ENCODE data around the gene CHST6.
"Not testable (repeated sequence)": the region's sequence is repeated elsewhere in the genome, so short reads cannot be mapped to it uniquely, and the experiment has no call there.

Gene CHST6

DNA sequence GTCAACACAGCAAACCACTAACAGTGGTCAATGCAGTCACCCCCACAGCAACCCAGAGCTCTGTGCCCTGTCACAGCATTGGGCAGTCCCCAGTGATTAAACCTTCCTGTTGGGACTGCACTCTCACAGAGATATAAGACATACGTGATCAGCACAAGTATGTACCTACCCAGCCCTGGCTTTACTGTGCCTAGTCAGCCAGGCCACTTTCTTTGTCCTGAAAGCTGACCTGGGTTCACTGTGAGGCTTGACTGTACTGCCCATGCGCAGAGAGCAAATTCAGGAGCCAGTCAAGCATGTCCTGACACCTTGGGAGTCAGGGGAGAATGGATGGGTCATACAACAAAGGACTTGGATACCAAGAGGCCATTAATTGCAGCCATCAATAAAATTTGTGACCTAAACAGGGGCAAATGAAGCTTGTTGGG lies 19.8 kb downstream of the CHST6 start:
- no peak for DNase-seq (ENCODE audit: low spot score)

DNA sequence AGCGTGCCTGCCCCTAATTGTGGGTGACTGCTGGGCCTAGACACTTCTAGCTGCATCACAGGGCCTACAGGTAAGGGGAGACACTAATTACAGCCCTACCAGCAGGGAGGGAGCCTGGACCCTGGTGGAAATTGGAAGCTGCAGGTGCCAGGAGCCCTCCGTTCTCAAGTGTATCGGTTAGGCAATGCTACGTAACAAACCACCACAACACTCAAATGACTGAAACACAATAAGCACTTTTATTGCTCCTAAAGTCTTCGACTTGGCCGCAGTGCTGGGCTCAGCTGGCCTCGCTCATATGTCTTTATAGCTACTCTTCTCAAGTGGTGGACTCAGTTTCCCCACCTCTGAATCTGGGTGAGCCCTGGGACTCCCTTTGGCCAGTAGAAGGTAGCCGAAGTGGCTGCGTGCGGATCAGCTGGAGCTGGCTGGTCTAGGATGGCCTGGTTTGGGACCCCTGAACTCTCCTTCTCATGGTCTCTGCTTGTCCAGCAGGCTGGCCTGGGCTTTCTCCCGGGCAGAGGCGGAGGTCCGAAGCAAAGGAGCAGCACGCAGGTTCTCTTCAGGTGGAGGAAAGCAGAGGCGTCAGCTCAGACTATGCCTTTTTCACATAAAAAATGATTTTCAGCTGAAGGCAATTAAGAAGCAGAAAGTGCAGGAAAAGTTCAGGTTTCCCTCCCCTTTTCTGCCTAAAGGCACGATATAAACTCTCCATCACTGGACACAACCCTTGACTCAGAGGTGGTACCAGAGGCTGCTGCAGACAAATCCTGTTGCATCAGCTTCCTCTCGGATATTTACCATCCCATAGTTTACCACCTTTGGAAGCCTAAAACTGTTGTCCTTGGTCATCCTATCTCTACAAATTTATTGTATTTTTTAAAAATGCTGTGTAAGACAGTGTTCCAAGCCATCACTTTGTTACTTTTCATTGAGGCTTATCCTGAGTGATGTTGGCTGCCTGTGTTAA lies 22.0 kb downstream of the CHST6 start:
- DNase-seq (ENCODE audit: low spot score), result no peak

DNA sequence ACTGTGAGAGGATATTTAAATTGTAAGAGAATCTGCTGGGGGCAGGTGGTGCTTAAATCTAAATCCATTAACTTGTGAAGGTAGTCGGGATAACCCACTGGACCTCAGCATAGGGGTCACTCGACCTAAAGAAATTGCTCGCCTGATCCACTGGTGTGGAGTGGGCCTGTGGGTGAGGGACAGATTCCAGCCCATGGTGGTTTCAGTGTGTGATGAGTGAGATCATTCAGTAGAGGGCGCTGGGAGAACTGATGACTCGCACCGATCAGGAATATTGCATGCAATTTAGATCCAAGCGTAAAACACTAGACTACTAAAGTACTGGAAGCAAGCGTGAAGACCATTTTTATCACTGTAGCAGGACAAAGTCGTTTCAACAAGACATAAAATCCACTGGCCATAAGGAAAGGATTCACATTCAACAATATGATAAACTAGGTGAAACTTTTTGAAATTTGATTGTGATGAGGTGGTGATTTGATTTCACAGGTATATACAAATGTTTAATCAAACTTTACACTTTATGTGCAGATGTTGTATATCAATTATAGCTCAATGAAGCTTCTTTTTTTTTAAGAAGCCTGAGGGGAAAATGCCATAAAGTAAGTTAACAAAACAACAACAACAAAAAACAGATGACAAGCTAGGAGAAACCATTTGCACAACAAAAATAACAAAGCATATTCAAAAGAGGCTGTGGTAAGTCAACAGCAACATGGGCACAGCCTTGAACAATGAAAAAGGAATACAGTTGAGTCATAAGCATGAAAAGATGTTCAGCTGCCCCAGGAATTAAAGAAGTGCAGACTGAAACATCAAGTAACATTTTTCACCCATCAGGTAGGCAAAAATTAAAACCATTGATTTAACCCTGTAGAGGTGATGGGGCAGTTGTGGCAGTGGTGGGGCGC lies 23.3 kb downstream of the CHST6 start:
- DNase-seq (ENCODE audit: low spot score), result peak; percentile 86

DNA sequence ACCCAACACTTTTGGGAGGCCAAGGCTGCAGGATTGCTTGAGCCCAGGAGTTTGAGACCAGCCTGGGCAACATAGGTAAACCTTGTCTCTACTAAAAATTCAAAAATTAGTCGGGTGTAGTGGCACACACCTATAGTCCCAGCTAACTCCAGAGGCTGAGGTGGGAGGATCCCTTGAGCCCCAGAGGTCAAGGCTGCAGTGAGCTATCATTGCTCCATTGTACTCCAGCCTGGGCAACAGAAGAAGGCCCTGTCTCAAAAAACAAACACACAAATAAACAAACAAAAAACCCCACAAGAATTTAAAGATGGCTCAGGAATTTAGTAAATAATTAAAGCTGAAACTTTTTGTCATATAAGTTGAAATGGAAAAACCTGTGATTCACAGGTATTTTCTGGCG lies 28.5 kb downstream of the CHST6 start:
- DNase-seq (ENCODE audit: low spot score), result no peak

DNA sequence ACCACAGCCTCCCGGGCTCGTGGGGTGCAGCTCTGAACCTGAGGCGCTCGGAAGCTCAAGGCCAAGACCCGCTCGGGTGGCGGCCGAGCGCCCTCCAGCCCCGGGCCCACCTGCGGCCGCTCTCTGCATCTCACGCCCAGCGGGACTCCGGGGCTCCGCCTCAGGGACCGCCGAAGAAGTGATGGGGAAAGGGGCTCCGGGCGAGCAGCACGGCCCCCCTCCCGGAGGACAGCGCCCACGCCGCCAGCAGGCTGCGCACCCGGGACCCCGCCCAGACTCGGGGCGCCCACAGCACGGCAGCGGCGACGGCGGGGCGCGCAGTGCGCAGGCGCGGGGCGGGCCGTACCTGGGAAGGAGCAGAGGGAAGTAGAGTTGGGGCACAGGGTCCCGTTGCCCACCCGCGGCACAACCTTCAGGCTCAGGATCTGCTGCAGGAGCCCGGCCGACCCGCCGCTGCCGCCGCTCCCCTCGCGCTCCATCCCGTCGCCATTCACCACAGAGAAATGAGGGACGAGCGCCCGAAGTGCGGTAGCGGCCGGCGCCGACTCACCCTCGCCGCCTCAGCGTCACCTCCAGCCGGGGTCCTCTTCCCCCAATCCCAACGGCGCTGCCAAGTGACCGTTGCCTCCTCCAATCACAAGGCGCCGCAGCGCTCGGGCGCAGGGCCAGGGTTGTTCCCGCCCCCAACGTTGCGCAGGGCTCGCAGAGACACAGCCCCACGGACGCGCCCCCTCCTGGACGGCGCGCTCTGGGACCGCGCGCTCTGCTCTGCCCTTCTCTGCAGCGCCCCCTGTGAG lies 30.9 kb downstream of the CHST6 start, which contains the start of gene TMEM170A:
Gene TMEM170A (minus strand): TSS at position 568 of the 797 bp plus-strand sequence. CDS start 89 bp downstream, at position 479.
- DNase-seq (ENCODE audit: low spot score), result peak; percentile 99

DNA sequence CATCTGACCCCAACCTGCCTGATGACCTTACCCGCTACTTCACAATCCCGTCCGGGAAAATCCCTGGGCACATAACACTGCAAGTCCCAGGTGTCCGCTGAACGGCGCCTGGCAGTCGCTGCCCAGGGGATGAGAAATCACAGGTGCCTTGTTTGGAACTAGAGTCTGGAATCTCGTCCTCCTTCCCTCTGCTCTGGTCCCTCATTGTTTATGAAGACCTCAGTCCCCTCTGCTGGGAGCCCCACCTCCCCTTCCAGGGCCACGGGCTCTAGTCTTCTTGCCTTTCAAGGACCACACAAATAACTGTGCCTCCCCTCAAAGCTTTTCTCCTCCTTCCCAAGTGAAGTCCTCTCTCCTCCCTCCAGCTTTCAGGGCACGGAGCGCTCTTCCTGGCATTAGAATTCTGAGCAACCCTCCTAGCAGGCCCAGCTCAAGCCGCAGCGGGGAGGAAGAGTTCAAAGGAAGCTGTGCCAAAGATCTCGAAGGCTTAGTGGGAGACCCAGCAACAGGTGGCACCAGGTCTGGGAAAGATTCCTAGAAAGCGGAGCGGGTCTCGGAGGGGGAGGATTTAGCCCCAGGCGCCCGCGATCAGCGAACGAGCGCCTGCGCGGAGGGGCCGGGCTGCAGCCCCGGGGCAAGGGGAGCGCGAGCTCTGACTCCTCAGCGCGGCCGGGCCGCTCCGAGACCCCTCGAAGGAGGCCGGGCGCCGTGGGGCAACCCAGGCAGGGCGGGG lies 31.7 kb downstream of the CHST6 start:
- peak; percentile 35 for DNase-seq (ENCODE audit: low spot score)

DNA sequence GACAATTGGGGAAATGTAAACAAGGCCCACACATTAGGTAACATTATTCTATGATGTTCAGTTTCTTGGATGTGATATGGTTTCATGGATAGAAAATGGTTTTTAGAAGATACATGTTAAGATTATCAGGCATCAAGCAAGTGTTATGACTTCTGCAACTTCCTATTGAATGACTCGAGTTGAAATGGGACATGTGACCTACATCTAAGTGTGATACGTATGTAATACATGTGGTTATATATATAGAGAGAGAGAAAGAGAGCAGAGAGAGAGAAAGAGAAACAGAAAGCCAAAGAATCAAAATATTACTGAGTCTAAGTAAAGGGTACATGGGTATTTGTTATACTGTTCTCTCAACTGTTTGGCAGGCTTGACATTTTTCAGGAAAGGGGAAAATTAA lies 32.4 kb downstream of the CHST6 start:
- no peak for DNase-seq (ENCODE audit: low spot score)

DNA sequence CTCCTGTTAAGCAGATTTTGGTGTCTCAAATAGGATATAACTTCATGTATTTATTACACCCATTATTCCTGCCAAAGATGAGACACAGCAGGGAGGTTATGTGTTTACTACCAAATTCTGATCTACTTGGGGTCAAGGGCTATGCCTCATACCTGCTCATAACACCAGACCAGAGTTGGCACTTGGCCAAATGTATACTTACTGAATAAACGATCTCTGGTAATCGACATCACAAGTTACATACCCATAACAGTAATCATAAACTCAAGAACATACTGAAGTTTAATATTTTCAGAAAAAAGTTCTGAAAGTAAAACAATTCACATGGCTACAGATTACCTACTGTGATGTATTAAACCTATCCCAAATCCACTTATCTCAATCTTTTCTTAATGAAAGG lies 33.7 kb downstream of the CHST6 start:
- DNase-seq (ENCODE audit: low spot score), result no peak

DNA sequence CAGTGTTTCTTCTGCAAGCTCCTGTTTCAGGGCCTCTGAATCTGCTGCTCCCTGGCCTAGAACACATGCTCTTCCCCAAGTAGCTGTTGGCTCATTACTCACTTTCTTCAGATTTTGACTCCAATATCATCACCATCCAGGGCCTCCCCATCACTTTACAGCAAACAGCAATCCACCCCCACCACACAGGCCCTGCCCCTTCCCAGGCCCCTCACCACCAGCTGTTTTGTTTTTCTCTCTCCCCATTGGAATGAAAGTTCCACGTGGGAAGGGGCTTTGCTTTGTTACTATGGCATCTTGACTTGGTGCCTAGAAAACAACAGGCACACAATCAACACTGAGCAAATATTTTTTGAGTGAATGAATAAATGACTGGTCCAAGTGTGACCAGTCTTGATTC lies 34.8 kb downstream of the CHST6 start:
- DNase-seq (ENCODE audit: low spot score), result no peak

DNA sequence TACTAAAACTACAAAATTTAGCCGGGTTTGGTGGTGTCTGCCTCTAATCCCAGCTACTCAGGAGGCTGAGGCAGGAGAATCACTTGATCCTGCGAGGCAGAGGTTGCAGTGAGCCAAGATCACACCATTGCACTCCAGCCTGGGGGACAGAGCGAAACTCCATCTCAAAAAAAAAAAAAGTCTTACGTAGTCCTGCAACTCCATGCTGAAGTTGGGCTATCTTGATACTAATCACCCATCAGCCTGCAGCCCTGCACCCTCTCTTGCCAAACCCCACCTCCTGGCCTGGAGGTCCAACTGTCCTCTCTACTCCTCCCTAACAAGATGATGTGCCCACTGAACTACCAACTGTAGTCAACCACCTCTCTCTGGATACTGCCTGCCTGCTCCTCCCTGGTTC lies 35.5 kb downstream of the CHST6 start:
- no peak for DNase-seq (ENCODE audit: low spot score)

DNA sequence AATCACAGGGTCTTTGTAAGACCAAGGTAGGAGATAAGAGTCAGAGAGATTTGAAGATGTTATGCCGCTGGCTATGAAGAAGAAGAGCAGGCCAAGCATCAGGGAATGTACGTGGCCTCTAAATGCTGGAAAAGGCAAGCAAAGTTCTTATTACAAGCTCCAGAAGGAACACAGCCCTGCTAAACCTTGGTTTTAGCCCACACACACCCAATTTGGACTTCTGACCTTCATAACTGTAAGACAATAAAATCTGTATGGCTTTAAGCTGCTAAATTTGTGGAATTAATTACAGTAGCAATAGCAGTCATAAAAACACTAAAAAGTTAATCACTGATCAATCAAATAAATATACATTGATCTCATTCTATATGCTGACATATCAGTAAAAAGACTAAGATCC lies 36.8 kb downstream of the CHST6 start:
- DNase-seq (ENCODE audit: low spot score), result no peak

DNA sequence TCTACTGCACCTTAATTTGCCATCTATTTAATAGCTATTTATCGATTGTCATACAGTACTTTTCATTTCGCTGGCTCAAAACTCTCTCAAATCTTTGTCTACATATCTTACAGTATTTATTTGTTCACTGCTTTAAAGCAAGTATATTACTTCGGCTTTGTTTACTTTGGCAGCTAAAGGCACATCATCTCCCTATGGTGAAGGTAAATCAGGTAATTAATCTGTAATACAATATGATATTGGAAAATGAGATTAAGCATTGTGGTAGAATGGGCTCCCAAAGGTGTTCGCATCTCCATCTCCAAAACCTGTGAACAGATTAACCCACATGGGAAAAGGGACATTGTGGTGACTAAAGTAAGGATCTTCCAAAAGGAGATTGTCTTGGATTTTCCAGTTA lies 37.2 kb downstream of the CHST6 start:
- DNase-seq (ENCODE audit: low spot score), result no peak

DNA sequence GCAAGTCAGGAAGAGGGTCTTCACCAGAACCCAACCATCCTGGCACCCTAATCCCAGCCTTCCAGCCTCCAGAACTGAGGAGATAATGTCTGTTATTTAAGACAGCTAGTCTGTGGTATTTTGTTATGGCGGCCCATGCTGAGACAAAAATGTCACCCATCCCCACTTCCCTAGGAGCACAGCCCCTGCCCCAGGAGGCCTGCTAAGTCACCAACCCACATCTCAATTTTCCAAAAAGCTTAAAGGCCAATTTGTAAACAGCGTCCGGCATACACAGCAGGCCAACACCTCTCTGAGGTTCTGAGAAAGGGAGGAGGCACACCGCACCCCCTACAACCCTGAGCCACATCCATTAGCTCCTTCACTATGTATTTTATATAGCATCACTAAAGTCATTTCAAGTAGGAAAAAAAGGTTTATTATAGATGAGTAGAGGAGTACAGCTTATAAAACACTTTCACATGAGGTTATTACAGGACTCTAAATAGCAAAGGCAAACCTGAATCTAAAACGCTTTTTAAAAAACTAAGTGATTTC lies 37.7 kb downstream of the CHST6 start:
- no peak for DNase-seq (ENCODE audit: low spot score)

DNA sequence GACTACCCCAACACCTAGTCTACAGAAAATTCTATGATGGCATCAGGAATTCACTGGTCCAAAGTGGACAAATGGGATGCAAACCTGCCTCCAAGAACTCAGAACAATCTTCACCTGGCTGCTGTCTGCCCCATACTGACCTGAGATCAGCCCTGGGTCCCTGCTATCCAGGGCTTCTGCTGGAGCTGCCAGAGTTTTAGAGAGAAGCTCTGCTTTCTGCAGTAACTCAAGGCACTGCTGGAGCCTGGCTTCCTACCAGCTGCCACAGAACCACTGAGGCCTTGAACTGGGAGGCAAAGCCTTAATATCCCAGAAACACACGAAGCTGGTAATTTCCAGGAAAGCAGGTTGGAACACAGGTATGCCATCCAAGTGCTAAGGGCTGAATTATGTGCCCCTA lies 38.3 kb downstream of the CHST6 start:
- DNase-seq (ENCODE audit: low spot score), result no peak

DNA sequence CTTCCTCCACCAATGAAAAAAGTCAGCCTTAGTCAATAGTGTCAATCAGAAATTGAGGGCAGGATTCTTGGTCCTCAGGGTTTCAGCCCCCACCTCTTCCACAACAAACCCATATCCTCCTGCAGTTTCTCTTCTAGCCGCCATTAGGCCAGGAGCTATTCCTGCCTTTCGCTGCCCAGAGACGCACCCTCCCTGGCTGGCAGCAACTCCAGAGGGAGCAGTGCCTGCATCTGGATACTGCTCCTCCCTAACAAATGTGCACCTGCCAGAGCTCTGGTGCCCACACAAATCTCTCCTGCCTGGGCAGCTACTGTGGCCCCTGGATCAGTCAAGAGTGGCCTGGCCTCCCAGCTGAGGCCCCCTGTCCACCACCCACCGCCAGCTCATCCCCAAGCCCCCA lies 38.8 kb downstream of the CHST6 start:
- DNase-seq (ENCODE audit: low spot score), result not testable (repeated sequence)

DNA sequence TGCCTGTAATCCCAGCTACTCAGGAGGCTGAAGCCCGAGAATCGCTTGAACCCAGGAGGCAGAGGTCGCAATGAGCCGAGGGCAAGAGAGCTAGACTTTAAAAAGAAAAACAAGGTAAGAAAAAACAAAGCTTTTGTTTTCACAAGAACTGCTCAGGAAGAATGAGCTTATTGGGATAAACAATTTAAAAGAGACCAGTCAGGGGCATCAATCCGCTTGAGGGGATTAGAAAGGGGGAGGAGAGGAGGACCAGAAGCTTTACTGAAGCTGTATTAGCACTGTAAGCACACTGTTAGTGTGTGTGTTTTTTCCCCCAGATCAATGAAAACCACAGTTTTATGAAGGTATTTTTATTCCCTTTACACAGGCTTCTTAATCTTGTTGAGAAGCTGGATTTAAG lies 39.6 kb downstream of the CHST6 start:
- no peak for DNase-seq (ENCODE audit: low spot score)

DNA sequence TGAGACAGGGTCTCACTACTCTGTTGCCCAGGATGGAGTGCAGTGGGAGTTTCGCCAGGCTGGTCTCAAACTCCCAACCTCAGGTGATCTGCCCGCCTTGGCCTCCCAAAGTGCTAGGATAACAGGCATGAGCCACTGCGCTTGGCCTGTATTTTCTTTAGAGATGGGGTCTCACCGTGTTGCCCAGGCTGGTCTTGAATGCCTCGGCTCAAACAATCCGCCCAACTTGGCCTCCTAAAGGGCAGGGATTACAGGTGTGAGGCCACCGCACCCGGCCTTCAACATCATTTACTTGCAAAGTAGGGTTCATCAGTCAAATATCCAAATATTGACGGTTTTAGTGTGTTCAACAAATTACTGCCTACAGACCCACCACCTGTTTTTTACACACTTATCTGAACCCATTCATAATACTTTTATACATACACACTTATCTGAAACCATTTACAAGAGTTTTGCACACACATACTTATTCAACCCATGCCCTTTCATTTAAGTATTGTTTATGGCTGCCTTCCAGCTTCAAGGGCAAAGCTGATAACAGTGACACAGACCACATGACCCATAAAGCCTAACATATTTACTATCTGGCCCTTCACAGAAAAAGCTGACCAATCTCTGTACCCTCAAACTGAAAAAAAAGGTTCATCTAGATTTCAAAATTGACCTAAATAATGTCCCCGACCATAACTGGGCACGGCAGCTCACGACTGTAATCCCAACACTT lies 42.6 kb downstream of the CHST6 start:
- DNase-seq (ENCODE audit: low spot score), result no peak

DNA sequence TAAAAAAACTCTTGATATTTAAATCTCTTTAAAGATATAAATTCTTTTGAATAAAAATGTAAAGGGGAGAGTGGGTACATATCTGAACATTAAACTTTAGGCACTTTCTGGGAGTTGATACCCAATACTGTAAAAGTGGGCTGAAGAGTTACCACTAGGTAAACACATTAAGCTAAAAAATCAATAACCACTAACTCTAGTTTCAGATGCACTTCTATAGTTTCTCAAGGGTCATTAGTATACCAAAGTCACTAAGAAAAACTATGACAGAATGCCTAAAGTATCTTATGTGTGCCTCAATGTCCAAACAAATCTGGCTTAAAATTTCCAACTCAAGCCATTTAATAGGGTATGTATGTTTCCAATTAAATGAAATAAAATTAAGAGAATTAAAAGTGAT lies 48.8 kb downstream of the CHST6 start:
- no peak for DNase-seq (ENCODE audit: low spot score)

DNA sequence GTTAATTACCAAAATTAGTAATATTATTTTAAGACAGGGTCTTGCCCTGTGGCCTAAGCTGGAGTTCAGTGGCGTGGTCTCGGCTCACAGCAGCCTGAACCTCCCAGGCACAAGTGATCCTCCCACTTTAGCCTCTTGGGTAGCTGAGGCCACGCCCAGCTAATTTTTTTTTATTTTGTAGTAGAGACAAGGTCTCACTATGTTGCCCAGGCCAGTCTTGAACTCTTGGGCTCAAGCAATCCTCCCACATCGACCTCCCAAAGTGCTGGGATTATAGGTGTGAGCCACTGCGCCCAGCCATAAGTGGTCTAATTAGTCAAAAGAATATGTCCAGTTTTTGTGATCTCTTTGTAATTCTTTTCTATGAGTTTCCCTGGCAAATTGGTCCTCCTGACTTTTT lies 49.9 kb downstream of the CHST6 start:
- DNase-seq (ENCODE audit: low spot score), result no peak

DNA sequence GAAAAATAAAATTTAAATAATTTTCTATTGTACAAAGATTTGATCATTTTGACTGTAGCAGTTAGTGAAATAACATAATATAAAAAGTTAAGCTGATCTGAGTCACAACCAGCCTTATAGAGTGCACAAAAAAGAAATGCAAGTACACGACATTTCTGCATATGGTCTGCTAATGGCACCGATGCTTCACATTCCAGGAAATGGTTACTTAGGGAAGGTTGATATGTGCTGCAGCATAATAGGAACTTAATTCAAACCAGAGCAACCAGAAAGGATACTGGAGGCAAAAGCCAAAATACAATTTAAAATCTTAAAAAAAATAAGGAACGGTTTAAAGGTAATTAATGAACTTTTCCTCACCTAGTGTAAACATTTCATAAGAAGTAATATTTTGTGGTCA lies 51.9 kb downstream of the CHST6 start:
- no peak for DNase-seq (ENCODE audit: low spot score)

Data from pons (tissue), 1 donor.